Astrocyte of the hippocampus (primary cell): ENCODE measurements around the gene SPINK5.

Experiments used
- DNase-seq: peaks from one replicate; pipeline ENCODE4 v3.0.0; 2011; ENCODE audit warnings: low read depth, low spot score

The SPINK5 gene

GRCh38 chr5:148091991-148092964 is 28.5 kb downstream of the SPINK5 start:
- DNase-seq: no peak

- DNase-seq: no peak
These were observed 30.6 kb downstream of the SPINK5 start for GRCh38 chr5:148094336-148094735.

DNA sequence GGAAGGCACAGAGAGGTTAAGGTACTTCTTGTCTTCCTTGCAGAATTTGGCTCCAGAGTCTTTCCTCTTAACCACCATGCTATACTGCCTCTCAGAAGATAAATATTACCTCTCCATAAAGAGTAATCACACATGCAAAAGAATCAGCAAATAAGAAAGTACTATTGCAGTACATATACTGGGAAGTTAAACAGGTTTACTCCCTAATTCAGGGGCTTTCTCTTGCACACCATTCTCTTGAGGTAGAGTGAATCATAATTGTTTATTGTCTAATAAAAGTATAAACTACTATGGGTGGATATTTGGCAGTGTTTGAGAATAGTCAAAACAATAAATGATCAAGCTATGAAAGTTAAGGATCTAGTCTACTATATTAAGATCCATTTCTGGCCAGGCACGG is 40.4 kb downstream of the SPINK5 start:
- DNase-seq: no peak

DNA sequence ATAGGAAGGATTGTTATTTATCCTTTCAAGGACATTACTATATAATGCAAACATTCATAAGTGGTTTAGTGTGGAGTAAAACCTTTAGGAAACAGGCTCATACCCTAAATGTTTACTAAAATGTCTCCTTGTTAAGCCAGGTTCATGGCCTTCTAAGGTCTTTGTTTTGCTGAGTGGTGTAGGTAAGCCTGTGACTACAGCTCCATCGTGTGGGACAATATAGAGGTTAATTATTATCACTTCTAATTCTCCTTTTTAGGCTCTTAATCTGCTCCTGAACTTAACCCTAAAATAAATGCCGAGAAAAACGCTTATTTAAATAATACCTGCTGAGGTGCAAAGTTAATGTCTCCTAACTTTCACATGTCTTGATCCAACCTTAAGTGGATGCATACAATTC is 43.8 kb downstream of the SPINK5 start:
- no peak for DNase-seq

GRCh38 chr5:148113243-148113642 is 49.5 kb downstream of the SPINK5 start:
- DNase-seq: no peak

DNA sequence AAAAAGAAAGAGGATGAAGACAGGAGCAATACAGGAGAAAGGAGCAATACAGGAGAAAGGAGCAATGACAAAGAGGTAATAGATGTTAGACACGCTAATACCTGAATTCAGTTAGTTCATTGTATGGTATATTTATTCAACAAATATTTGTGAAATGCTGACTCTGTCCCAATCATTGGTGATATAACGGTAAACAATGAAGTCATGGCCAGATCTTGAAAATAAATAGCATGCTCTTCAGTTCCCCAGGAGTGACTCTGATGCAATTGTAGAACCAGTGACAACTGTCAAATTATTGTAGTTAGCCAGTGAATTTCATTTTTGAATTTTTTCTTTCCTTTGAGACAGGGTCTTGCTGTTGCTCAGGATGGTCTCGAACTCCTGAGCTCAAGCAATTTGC is 56.5 kb downstream of the SPINK5 start:
- no peak for DNase-seq

GRCh38 chr5:148125641-148126040 is 61.9 kb downstream of the SPINK5 start:
- peak; percentile 3 for DNase-seq

DNA sequence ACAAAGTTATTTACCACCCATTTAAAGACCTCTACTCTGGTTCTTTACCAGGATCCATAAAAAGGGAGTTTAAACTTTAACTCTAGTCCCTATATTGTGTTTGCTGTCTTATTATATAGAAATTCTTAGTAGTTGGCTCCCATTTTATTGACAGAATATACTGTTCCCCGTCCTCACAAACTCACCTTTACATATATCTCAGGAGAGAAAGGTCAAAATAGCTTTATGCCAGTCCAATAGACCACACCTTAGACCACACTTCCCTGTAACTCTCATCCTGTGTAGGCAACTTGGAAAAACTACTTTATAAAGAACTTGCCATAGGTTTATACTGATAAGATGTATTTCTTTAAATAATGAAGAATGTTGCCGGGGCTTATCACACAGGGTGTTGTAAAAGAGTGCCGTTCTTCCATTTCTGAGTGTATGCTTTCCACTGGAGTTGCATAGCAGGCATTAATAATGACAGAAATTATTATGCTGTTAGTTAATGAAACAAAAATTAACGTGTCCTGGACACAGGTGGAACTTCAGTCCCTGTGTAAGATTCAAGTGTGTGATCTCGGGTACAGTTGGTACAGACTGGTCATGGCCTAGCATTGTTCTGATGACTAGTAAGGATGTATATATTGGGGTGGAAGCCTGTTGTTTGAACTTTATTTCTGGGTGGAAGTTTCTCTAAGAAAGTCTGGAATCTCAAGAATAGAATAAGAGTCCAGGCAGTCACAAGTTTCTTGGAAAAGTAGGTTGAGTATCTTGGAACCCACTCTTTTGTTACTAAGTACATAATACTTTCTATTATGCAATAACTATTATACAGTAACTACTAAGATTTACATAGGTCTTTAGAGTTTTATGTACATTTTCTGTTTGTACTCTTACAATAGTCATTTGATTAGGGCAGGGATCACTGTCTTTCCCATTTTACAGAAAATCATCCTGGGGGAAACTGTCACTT is 71.6 kb downstream of the SPINK5 start:
- DNase-seq: no peak

- DNase-seq: no peak
These were observed 77.1 kb downstream of the SPINK5 start for GRCh38 chr5:148140846-148141245.

DNA sequence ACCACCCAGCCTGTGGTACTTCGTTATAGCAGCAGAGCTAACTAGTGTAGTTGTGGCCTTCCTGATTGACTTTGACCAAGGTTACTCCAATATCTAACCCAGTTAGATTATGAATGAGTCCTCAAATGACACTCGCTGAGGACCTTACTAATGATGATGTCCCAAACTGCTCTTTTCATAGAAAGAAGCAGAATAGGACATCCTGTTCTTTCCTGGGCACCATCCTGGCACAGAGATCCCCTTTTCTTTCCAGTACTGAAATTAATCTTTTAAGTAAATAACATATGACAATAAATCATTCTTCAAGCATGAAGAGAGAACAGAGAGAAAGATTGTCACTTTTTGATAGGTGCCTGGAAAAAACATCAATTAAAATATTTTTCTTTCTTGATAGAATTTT is 77.9 kb downstream of the SPINK5 start:
- DNase-seq: no peak

DNA sequence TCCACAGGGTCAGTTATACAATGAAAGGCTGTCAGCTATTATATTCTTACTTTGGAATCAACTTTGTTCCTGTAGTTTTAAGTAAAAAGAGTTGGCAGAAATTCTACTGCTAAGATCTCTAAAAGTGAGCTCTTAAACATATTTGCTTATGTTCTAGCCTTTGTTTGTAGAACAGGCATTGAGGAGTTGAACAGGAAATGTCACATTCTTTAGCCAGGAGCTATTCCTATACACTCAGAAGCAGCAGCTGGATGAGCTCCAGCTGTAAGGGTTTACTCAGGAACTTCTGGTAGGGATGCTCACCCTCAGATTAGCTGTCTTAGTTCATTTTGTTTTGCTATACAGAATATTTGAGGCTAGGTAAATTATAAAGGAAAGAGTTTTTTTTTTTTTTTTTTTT is 82.1 kb downstream of the SPINK5 start:
- peak; percentile 18 for DNase-seq

- no peak for DNase-seq
These were observed 82.7 kb downstream of the SPINK5 start for GRCh38 chr5:148146487-148146886.

DNA sequence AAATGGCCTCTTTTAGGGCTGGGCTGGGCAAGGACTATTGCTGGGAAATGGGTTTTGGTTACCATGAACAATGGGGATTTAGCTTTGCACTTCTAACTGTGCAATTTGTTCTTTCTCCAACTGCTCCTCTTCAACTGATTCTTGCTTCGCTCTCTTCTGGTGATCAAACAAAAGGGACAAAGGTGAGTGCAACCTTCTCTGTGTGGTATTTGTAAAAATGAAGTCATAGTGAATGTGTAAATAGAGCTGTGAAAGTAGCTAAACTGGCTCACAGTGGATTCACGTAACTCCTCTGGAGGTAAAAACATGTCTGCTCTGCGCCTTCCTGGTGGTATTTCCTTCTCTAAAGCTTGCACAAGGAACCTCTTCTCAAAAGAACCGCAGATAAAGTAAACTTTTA is 83.6 kb downstream of the SPINK5 start:
- no peak for DNase-seq

- DNase-seq: no peak
These were observed 88.1 kb downstream of the SPINK5 start for GRCh38 chr5:148151872-148152271.

- DNase-seq: no peak
These were observed 89.0 kb downstream of the SPINK5 start for GRCh38 chr5:148152781-148153180.

GRCh38 chr5:148156609-148157008 is 92.8 kb downstream of the SPINK5 start:
- DNase-seq: no peak

DNA sequence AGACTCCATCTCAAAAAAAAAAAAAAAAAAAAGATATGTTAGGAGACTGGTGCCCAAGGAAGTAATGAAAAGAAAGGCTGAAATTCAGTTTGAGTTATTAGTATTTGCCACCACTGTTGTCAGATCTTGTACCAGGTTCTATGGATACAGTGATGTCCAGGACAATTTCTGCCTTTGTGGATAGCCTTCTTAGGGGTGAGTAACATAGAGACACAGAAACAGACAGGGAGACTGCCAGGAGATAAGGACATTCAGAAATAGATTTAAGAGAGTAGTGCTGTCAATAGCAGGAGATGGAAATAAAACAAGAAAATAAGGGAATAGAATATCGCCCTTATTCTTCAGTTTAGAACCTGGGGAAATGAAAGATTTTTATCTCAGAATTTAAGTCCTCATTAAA is 98.3 kb downstream of the SPINK5 start:
- DNase-seq: no peak

DNA sequence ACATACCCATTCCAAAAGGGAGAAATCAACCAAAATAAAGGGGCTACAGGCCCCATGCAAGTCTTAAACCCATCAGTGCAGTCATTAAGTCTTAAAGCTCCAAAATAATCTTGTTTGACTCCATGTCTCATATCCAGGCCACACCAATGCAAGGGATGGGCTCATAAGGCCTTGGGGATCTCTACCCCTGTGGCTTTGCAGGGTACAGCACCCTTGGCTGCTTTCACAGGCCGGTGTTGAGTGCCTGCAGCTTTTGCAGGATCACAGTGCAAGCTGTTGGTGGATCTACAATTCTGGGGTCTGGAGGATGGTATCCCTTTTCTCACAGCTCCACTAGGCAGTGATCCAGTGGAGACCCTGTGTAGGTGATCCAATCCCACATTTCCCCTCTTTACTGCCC is 99.6 kb downstream of the SPINK5 start:
- DNase-seq: no peak

- DNase-seq: no peak
These were observed 102.9 kb downstream of the SPINK5 start for GRCh38 chr5:148166550-148167283.

GRCh38 chr5:148168246-148168645 is 104.5 kb downstream of the SPINK5 start, which contains the start of gene SPINK14:
Gene SPINK14 (plus strand): TSS chr5:148168546. CDS start chr5:148169733, 1,187 bp downstream.
- no peak for DNase-seq

GRCh38 chr5:148172377-148172776 is 108.6 kb downstream of the SPINK5 start:
- no peak for DNase-seq

GRCh38 chr5:148176480-148176879 is 112.7 kb downstream of the SPINK5 start:
- no peak for DNase-seq
